Astrocyte (in vitro differentiated cells and primary cell): Measurements from ENCODE around the gene UBE2D2. TPM values are rescaled to one million over a fixed set of nuclear protein-coding genes. Genes with fewer than 3 reads are reported as not detected.

ENCODE experiments used
- DNase-seq: peaks from one replicate; pipeline ENCODE4 v3.0.0-alpha.2; 2010; ENCODE audit warnings: low read depth
- FAIRE-seq: peaks from 2 replicates; lab custom pipeline; 2011; peaks lifted over from hg19 to GRCh38; lab: Jason Lieb, UNC
- H2AFZ ChIP-seq: 2 replicates; pipeline ENCODE4 v1.6.0; 2012; ENCODE audit warnings: low read depth, low read length, inconsistent platforms
- H3K27ac ChIP-seq: 2 replicates; pipeline ENCODE4 v1.5.1; 2011; ENCODE audit warnings: low read depth, low read length, inconsistent platforms
- H3K27me3 ChIP-seq: 2 replicates; pipeline ENCODE4 v1.6.0; 2011; ENCODE audit warnings: low read length, inconsistent platforms; ENCODE audit not compliant: insufficient read depth
- H3K36me3 ChIP-seq: 2 replicates; pipeline ENCODE4 v1.5.1; 2011; ENCODE audit warnings: low read length, inconsistent platforms; ENCODE audit not compliant: insufficient read depth
- H3K4me1 ChIP-seq: 2 replicates; pipeline ENCODE4 v1.5.1; 2011; ENCODE audit warnings: low read length, inconsistent platforms; ENCODE audit not compliant: insufficient read depth
- H3K4me2 ChIP-seq: 2 replicates; pipeline ENCODE4 v1.6.0; 2012; ENCODE audit warnings: low read length, inconsistent platforms
- H3K4me3 ChIP-seq: 2 replicates; pipeline ENCODE4 v1.5.1; 2011; ENCODE audit warnings: low read depth, mild to moderate bottlenecking, low read length, inconsistent platforms; ENCODE audit not compliant: insufficient read depth
- H3K79me2 ChIP-seq: 2 replicates; pipeline ENCODE4 v1.6.0; 2012; ENCODE audit warnings: mild to moderate bottlenecking, low read length, inconsistent platforms; ENCODE audit not compliant: insufficient read depth
- H3K9ac ChIP-seq: 2 replicates; pipeline ENCODE4 v1.6.0; 2012; ENCODE audit warnings: mild to moderate bottlenecking, low read length, inconsistent platforms
- H3K9me3 ChIP-seq: 2 replicates; pipeline ENCODE4 v1.5.1; 2012; ENCODE audit warnings: low read depth, mild to moderate bottlenecking, low read length, inconsistent platforms; ENCODE audit not compliant: insufficient read depth
- H4K20me1 ChIP-seq: 2 replicates; pipeline ENCODE4 v1.6.0; 2012; ENCODE audit warnings: low read length, inconsistent platforms; ENCODE audit not compliant: insufficient read depth
- H3K27ac Mint-ChIP-seq: one replicate; pipeline ENCODE4 v1.8.0; 2021; ENCODE audit warnings: mild to moderate bottlenecking, mixed read lengths; ENCODE audit not compliant: unreplicated experiment
- H3K27me3 Mint-ChIP-seq: one replicate; pipeline ENCODE4 v1.8.0; 2021; ENCODE audit warnings: low read depth, mixed read lengths; ENCODE audit not compliant: unreplicated experiment
- H3K36me3 Mint-ChIP-seq: one replicate; pipeline ENCODE4 v1.8.0; 2021; ENCODE audit warnings: low read depth, mixed read lengths; ENCODE audit not compliant: unreplicated experiment
- H3K4me1 Mint-ChIP-seq: one replicate; pipeline ENCODE4 v1.8.0; 2021; ENCODE audit warnings: low read depth, mixed read lengths; ENCODE audit not compliant: unreplicated experiment
- H3K4me3 Mint-ChIP-seq: one replicate; pipeline ENCODE4 v1.8.0; 2021; ENCODE audit warnings: mild to moderate bottlenecking, moderate library complexity, mixed read lengths; ENCODE audit not compliant: unreplicated experiment
- H3K9me3 Mint-ChIP-seq: one replicate; pipeline ENCODE4 v1.8.0; 2021; ENCODE audit warnings: mild to moderate bottlenecking, mixed read lengths; ENCODE audit not compliant: unreplicated experiment
- EZH2 ChIP-seq: IDR thresholded peaks from 2 replicates; pipeline ENCODE4 v1.6.1; 2012; ENCODE audit warnings: mild to moderate bottlenecking, low read length, inconsistent platforms; ENCODE audit not compliant: insufficient read depth
- total RNA-seq: library from RNA; stranded (reverse); gene quantifications from 2 replicates; pipeline ENCODE4 v1.2.1, GENCODE V29; 2021
- TF ChIP-seq, protein P1 (sequence below): IDR thresholded peaks from 2 replicates; pipeline ENCODE4 v1.5.1; 2011; ENCODE audit warnings: low read depth, mild to moderate bottlenecking, inconsistent platforms, low read length, moderate library complexity; ENCODE audit not compliant: insufficient read depth

UBE2D2 gene
- total RNA-seq, 1 donor from 2014 or later, result 169 TPM

DNA sequence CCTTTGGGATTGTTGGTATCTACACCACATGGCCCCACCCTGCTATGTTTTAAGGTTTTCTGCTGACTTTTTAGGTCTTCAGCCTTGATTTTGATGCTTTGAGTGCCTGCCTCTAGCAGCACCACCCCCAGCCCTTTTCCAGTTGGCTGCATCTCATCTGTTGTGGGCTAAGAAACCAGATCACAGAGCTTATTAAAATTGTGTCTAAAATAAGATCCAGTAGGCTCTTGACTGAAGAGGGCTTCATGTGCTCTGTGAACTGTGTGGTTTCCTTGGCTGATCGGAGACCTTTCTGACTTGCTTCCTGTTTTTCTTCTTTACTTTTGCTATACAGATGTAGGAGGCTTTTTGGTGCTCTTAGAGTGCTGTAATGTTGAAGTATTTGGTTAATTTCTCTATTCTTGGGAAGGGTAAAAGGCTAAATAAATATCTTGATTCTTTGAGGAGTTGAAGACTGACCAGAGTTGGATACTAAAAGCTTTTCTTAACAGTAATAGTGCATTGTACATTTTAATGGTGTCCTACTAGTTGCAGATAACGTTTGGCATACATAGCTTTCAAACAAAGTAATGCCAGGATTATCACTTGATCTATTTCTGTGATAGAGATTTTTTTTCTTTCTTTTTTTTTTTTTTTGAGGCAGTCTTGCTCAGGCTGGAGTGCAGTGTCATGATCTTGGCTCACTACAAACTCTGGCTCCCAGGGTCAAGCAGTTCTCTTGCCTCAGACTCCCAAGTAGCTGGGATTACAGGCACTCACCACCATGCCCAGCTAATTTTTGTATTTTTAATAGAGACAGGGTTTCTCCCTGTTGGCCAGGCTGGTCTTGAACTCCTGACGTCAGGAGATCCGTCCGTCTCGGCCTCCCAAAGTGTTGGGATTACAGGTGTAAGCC, 4.5 kb downstream of the UBE2D2 start:
- Histone ChIP-seq H3K4me1 (peaks cover 21% of the 10 kb centered on the region), H4K20me1 (peaks cover 84% of the 10 kb centered on the region), H3K36me3 (peaks cover 3% of the 10 kb centered on the region), H2AFZ (no peak overlapping the region), H3K4me3 (peak overlapping the region; percentile 18), H3K9me3 (no peaks in the 10 kb centered on the region), H3K4me2 (peak overlapping the region; percentile 69), H3K79me2 (peaks cover 90% of the 10 kb centered on the region), H3K27ac (no peak overlapping the region), H3K9ac (peak overlapping the region; percentile 20), H3K27me3 (no peaks in the 10 kb centered on the region)
- FAIRE-seq, result no peak
- peaks cover under 1% of the 10 kb centered on the region for H3K9me3 Mint-ChIP-seq
- H3K36me3 Mint-ChIP-seq, result peaks cover 2% of the 10 kb centered on the region
- no peak for TF ChIP-seq EZH2
- TF ChIP-seq, protein P1, sequence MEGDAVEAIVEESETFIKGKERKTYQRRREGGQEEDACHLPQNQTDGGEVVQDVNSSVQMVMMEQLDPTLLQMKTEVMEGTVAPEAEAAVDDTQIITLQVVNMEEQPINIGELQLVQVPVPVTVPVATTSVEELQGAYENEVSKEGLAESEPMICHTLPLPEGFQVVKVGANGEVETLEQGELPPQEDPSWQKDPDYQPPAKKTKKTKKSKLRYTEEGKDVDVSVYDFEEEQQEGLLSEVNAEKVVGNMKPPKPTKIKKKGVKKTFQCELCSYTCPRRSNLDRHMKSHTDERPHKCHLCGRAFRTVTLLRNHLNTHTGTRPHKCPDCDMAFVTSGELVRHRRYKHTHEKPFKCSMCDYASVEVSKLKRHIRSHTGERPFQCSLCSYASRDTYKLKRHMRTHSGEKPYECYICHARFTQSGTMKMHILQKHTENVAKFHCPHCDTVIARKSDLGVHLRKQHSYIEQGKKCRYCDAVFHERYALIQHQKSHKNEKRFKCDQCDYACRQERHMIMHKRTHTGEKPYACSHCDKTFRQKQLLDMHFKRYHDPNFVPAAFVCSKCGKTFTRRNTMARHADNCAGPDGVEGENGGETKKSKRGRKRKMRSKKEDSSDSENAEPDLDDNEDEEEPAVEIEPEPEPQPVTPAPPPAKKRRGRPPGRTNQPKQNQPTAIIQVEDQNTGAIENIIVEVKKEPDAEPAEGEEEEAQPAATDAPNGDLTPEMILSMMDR, result no peak
- no peak overlapping the region for H3K27ac Mint-ChIP-seq
- no peaks in the 10 kb centered on the region for H3K27me3 Mint-ChIP-seq
- peak; percentile 68 for DNase-seq
- H3K4me1 Mint-ChIP-seq, result peaks cover 24% of the 10 kb centered on the region
- peak overlapping the region; percentile 79 for H3K4me3 Mint-ChIP-seq

DNA sequence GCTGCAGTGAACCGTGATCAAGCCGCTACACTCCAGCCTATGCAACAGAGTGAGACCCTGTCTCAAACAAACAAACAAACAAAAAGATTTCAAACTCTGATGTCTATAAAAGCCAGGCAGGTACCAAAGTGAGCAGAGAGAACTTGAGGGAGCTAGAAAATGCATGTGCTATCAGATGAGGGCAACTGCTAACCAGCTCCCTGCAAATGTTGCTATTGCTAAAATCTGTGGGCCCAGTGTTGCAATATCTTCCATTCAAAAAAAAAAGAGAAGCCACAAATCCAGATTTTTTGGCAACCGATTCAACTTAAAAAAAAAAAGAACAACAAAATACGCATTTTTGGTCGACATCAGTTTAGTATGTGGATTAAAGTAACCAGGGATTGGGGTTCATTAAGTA, 5.5 kb downstream of the UBE2D2 start:
- DNase-seq (no peak), FAIRE-seq (no peak)
- Histone ChIP-seq H3K27me3 (no peaks in the 10 kb centered on the region), H3K9ac (no peak overlapping the region), H3K4me2 (no peak overlapping the region), H3K4me1 (peaks cover 18% of the 10 kb centered on the region), H3K4me3 (no peak overlapping the region), H2AFZ (no peak overlapping the region), H3K9me3 (no peaks in the 10 kb centered on the region), H3K36me3 (peaks cover 3% of the 10 kb centered on the region), H4K20me1 (peaks cover 94% of the 10 kb centered on the region), H3K79me2 (peaks cover 100% of the 10 kb centered on the region), H3K27ac (no peak overlapping the region)
- Mint-ChIP-seq H3K27ac (no peak overlapping the region), H3K4me1 (peaks cover 27% of the 10 kb centered on the region), H3K27me3 (no peaks in the 10 kb centered on the region), H3K36me3 (peaks cover 2% of the 10 kb centered on the region), H3K9me3 (no peaks in the 10 kb centered on the region), H3K4me3 (no peak overlapping the region)
- TF ChIP-seq, protein P1, result no peak
- no peak for TF ChIP-seq EZH2
